ENCODE measurements around the gene ESRRA.

The ESRRA gene

DNA sequence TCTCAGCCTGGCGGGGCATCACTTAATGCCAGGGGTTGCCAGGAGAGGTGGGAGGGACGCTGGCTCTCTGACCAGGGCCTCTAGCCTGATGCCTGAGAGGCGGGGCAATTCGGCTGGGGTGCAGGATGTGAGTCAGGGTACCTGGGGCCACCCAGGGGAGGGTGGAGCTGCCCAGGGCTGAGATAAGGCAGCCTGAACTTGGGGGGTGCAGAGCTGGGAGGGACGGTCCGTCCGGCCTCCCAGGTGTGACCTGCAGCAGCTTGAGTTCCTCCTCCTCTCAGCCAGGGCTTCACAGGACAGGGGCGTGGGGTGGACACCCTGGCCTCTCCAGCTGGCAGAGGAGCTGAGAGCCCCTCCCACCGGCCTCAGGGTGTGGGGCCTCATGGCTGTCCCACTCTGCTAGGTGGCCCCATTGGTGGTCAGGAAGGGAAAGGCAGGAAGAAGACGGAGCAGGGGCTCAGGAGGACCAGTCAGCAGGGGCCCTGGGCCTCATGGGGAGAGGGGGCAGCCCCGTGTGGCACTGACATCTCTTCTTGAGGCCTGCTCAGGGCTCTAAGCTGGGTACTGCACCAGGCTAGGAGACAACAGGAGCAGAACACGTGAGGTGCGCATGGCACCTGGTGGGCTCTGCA, 52.7 kb downstream of the ESRRA start:
- peak overlapping the region; percentile 76 to 91 for H3K4me3 ChIP-seq (ENCODE audit: low read length in 2 of 2)
- H3K27me3 ChIP-seq (ENCODE audit: control insufficient read depth in 1 of 2, insufficient read depth in 2 of 2, low read length in 2 of 2) = no peaks in the 10 kb centered on the region
- H3K9me3 ChIP-seq (ENCODE audit: control insufficient read depth in 2 of 2, low read length in 2 of 2) = no peaks in the 10 kb centered on the region
- H3K9ac ChIP-seq (ENCODE audit: low read length in 2 of 2) = peak overlapping the region; percentile 82 to 86
- peak overlapping the region; percentile 74 for H3K27ac ChIP-seq (ENCODE audit: low read length)
- H3K4me1 ChIP-seq (ENCODE audit: control insufficient read depth, insufficient read depth, low read length) = peaks cover 33% of the 10 kb centered on the region
- peaks cover 10 to 12% of the 10 kb centered on the region in 2 donors for H3K36me3 ChIP-seq (ENCODE audit: control insufficient read depth in 2 of 2, insufficient read depth in 2 of 2, low read length in 2 of 2)

GRCh38 chr11:64358536-64358906, 53.2 kb downstream of the ESRRA start:
- Histone ChIP-seq H3K36me3 (ENCODE audit: control insufficient read depth in 2 of 2, insufficient read depth in 2 of 2, low read length in 2 of 2) (peaks cover 15 to 17% of the 10 kb centered on the region in 2 donors), H3K4me3 (ENCODE audit: low read length in 2 of 2) (peak overlapping the region; percentile 76 to 91), H3K4me1 (ENCODE audit: control insufficient read depth, insufficient read depth, low read length) (peaks cover 33% of the 10 kb centered on the region), H3K27ac (ENCODE audit: low read length) (peak overlapping the region; percentile 74), H3K9me3 (ENCODE audit: control insufficient read depth in 2 of 2, low read length in 2 of 2) (no peaks in the 10 kb centered on the region), H3K27me3 (ENCODE audit: control insufficient read depth in 1 of 2, insufficient read depth in 2 of 2, low read length in 2 of 2) (no peaks in the 10 kb centered on the region), H3K9ac (ENCODE audit: low read length in 2 of 2) (peak overlapping the region; percentile 82 to 86)

- Histone ChIP-seq H3K36me3 (ENCODE audit: control insufficient read depth in 2 of 2, insufficient read depth in 2 of 2, low read length in 2 of 2) (peaks cover 17 to 21% of the 10 kb centered on the region in 2 donors), H3K27ac (ENCODE audit: low read length) (peak within 1 kb of the TSS; percentile 74), H3K9ac (ENCODE audit: low read length in 2 of 2) (peak within 1 kb of the TSS; percentile 82 to 89), H3K4me1 (ENCODE audit: control insufficient read depth, insufficient read depth, low read length) (peaks cover 33% of the 10 kb centered on the region), H3K9me3 (ENCODE audit: control insufficient read depth in 2 of 2, low read length in 2 of 2) (no peaks in the 10 kb centered on the region), H3K4me3 (ENCODE audit: low read length in 2 of 2) (peak within 1 kb of the TSS; percentile 86 to 91), H3K27me3 (ENCODE audit: control insufficient read depth in 1 of 2, insufficient read depth in 2 of 2, low read length in 2 of 2) (no peaks in the 10 kb centered on the region)
These were observed 53.8 kb downstream of the ESRRA start, which contains the start of gene RPS6KA4 for GRCh38 chr11:64358907-64359711. Gene RPS6KA4 (plus strand): TSS chr11:64359162. CDS start chr11:64359236, 74 bp downstream.

DNA sequence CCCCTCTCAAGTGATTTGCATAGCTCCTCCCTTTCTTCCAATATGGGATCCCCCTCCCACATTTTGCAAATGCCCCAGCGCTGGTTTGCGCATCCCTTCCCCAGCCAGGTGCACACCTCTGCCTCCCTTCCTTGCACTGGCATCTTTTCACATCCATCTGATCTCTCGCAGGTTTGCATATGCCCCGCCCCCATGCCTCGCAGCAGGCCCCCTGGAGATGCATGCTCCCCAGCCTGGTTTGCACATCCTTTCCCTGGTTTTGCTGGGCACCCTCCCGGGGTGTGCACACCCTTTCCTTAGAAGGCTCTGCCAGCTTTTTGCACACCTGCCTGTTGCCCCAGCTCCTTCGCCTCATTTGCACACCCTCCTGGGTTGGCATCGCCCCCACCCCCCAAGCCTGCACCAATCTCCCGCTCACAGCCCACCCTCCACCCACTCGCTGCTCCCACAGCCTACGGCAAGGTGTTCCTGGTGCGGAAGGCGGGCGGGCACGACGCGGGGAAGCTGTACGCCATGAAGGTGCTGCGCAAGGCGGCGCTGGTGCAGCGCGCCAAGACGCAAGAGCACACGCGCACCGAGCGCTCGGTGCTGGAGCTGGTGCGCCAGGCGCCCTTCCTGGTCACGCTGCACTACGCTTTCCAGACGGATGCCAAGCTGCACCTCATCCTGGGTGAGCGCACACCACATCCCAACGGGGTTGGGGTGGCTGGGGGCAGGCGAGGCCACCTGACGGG, 54.6 kb downstream of the ESRRA start:
- peaks cover 20 to 25% of the 10 kb centered on the region in 2 donors for H3K36me3 ChIP-seq (ENCODE audit: control insufficient read depth in 2 of 2, insufficient read depth in 2 of 2, low read length in 2 of 2)
- peaks cover 30% of the 10 kb centered on the region for H3K4me1 ChIP-seq (ENCODE audit: control insufficient read depth, insufficient read depth, low read length)
- no peak overlapping the region for H3K27ac ChIP-seq (ENCODE audit: low read length)
- H3K4me3 ChIP-seq (ENCODE audit: low read length in 2 of 2) = peak overlapping the region; percentile 86 to 91
- H3K27me3 ChIP-seq (ENCODE audit: control insufficient read depth in 1 of 2, insufficient read depth in 2 of 2, low read length in 2 of 2) = no peaks in the 10 kb centered on the region
- H3K9me3 ChIP-seq (ENCODE audit: control insufficient read depth in 2 of 2, low read length in 2 of 2) = no peaks in the 10 kb centered on the region
- H3K9ac ChIP-seq (ENCODE audit: low read length in 2 of 2) = peak overlapping the region; percentile 82 to 89

GRCh38 chr11:64360448-64360921, 55.2 kb downstream of the ESRRA start:
- Histone ChIP-seq H3K27me3 (ENCODE audit: control insufficient read depth in 1 of 2, insufficient read depth in 2 of 2, low read length in 2 of 2) (no peaks in the 10 kb centered on the region), H3K9ac (ENCODE audit: low read length in 2 of 2) (no peak overlapping the region), H3K27ac (ENCODE audit: low read length) (no peak overlapping the region), H3K9me3 (ENCODE audit: control insufficient read depth in 2 of 2, low read length in 2 of 2) (no peaks in the 10 kb centered on the region), H3K4me1 (ENCODE audit: control insufficient read depth, insufficient read depth, low read length) (peaks cover 24% of the 10 kb centered on the region), H3K4me3 (ENCODE audit: low read length in 2 of 2) (peak overlapping the region in 1 of 2 donors; percentile 91), H3K36me3 (ENCODE audit: control insufficient read depth in 2 of 2, insufficient read depth in 2 of 2, low read length in 2 of 2) (peaks cover 20 to 27% of the 10 kb centered on the region in 2 donors)

DNA sequence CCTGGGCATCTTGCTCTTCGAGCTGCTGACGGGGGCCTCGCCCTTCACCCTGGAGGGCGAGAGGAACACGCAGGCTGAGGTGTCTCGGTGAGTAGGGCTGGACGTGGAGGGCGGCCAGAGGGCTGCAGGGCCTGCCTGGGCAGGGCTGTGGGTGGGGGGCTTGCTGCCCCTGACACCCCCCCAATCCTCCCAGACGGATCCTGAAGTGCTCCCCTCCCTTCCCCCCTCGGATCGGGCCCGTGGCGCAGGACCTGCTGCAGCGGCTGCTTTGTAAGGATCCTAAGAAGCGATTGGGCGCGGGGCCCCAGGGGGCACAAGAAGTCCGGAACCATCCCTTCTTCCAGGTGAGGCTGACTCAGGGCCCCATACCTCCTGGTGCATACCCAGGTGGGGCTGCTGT, 56.3 kb downstream of the ESRRA start:
- H3K36me3 ChIP-seq (ENCODE audit: control insufficient read depth in 2 of 2, insufficient read depth in 2 of 2, low read length in 2 of 2) = peaks cover 27 to 31% of the 10 kb centered on the region in 2 donors
- H3K9ac ChIP-seq (ENCODE audit: low read length in 2 of 2) = no peak overlapping the region
- H3K27ac ChIP-seq (ENCODE audit: low read length) = no peak overlapping the region
- H3K4me1 ChIP-seq (ENCODE audit: control insufficient read depth, insufficient read depth, low read length) = peaks cover 21% of the 10 kb centered on the region
- H3K4me3 ChIP-seq (ENCODE audit: low read length in 2 of 2) = no peak overlapping the region
- H3K9me3 ChIP-seq (ENCODE audit: control insufficient read depth in 2 of 2, low read length in 2 of 2) = no peaks in the 10 kb centered on the region
- H3K27me3 ChIP-seq (ENCODE audit: control insufficient read depth in 1 of 2, insufficient read depth in 2 of 2, low read length in 2 of 2) = no peaks in the 10 kb centered on the region

DNA sequence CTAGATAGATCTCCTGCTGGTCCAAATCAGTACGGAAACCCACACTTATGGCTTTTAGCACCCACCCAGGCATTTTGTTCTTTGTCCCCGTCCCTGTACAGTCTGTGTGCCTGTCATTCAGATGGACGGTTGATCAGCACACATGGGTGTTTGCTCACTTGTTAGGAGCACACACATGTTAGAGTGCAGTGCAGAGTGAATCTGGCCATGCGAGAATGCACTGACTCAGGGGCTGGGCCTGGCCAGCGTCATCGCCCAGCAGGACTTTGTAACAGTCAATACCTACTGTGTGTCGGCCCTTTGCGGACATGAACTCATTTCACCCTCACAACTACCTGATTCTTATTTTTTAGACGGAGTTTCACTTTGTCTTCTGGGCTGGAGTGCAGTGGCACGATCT, 57.0 kb downstream of the ESRRA start:
- Histone ChIP-seq H3K4me3 (ENCODE audit: low read length in 2 of 2) (no peak overlapping the region), H3K4me1 (ENCODE audit: control insufficient read depth, insufficient read depth, low read length) (peaks cover 21% of the 10 kb centered on the region), H3K9me3 (ENCODE audit: control insufficient read depth in 2 of 2, low read length in 2 of 2) (no peaks in the 10 kb centered on the region), H3K27ac (ENCODE audit: low read length) (no peak overlapping the region), H3K27me3 (ENCODE audit: control insufficient read depth in 1 of 2, insufficient read depth in 2 of 2, low read length in 2 of 2) (no peaks in the 10 kb centered on the region), H3K9ac (ENCODE audit: low read length in 2 of 2) (no peak overlapping the region), H3K36me3 (ENCODE audit: control insufficient read depth in 2 of 2, insufficient read depth in 2 of 2, low read length in 2 of 2) (peaks cover 28 to 31% of the 10 kb centered on the region in 2 donors)

DNA sequence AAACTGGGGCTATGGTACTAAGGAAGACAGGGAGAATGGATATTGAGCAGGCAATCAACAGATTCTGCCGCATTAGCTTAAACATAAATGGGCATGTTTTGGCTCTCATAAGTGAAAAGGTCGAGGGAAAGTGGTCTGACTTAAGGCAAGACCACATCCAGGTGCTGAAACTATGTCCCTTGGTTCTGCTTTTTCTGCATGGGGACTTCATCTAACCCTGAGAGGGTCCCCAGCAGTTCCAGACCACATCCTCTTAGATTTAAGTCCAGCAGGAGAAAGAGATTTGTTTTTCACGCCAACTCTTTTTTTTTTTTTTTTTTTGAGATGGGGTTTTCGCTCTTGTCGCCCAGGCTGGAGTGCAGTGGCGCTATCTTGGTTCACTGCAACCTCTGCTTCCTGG, 59.1 kb downstream of the ESRRA start:
- Histone ChIP-seq H3K9me3 (ENCODE audit: control insufficient read depth in 2 of 2, low read length in 2 of 2) (no peaks in the 10 kb centered on the region), H3K36me3 (ENCODE audit: control insufficient read depth in 2 of 2, insufficient read depth in 2 of 2, low read length in 2 of 2) (peaks cover 33 to 38% of the 10 kb centered on the region in 2 donors), H3K4me1 (ENCODE audit: control insufficient read depth, insufficient read depth, low read length) (peaks cover 6% of the 10 kb centered on the region), H3K27me3 (ENCODE audit: control insufficient read depth in 1 of 2, insufficient read depth in 2 of 2, low read length in 2 of 2) (no peaks in the 10 kb centered on the region), H3K27ac (ENCODE audit: low read length) (no peak overlapping the region), H3K4me3 (ENCODE audit: low read length in 2 of 2) (no peak overlapping the region), H3K9ac (ENCODE audit: low read length in 2 of 2) (no peak overlapping the region)

DNA sequence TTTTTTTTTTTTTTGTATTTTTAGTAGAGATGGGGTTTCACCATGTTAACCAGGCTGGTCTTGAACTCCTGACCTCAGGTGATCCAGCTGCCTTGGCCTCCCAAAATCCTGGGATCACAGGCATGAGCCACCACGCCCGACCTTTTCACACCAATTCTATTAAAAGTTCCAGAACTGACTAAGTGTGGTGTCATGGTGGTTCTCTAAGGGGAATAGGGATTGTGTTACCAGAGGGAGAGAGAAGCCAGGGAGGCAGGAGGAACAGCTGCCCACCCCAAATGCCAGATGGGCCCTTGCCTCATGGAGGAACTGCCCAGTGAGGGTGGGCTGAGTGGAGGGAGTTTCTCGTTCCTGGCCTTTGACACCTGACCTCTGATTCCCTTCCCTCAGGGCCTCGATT, 59.6 kb downstream of the ESRRA start:
- Histone ChIP-seq H3K27ac (ENCODE audit: low read length) (no peak overlapping the region), H3K36me3 (ENCODE audit: control insufficient read depth in 2 of 2, insufficient read depth in 2 of 2, low read length in 2 of 2) (peaks cover 33 to 41% of the 10 kb centered on the region in 2 donors), H3K4me3 (ENCODE audit: low read length in 2 of 2) (no peak overlapping the region), H3K4me1 (ENCODE audit: control insufficient read depth, insufficient read depth, low read length) (peaks cover 2% of the 10 kb centered on the region), H3K9ac (ENCODE audit: low read length in 2 of 2) (no peak overlapping the region), H3K27me3 (ENCODE audit: control insufficient read depth in 1 of 2, insufficient read depth in 2 of 2, low read length in 2 of 2) (no peaks in the 10 kb centered on the region), H3K9me3 (ENCODE audit: control insufficient read depth in 2 of 2, low read length in 2 of 2) (no peaks in the 10 kb centered on the region)
